Hepatocyte (in vitro differentiated cells): ENCODE data around the gene GIPC1. TPM values are rescaled to one million over a fixed set of nuclear protein-coding genes. Genes with fewer than 3 reads are reported as not detected.

Source experiments
- DNase-seq: peaks from one replicate; pipeline ENCODE4 v3.0.0-alpha.2; 2016; ENCODE audit warnings: low spot score
- H2AFZ ChIP-seq: fragments of 200-600 bp; sonication (generic); 2 replicates; pipeline ENCODE4 v1.6.0; 2016; ENCODE audit warnings: antibody characterized with exemption, mild to moderate bottlenecking
- H3K27ac ChIP-seq: fragments of 200-600 bp; sonication (generic); 2 replicates; pipeline ENCODE4 v1.5.1; 2016; ENCODE audit warnings: mild to moderate bottlenecking
- H3K27me3 ChIP-seq: fragments of 200-600 bp; sonication (generic); 2 replicates; pipeline ENCODE4 v1.6.1; 2016
- H3K36me3 ChIP-seq: fragments of 200-600 bp; sonication (generic); replicated peaks from 2 replicates; pipeline ENCODE4 v1.5.1; 2016; ENCODE audit warnings: low read depth; ENCODE audit not compliant: insufficient read depth
- H3K4me1 ChIP-seq: fragments of 200-600 bp; sonication (generic); 2 replicates; pipeline ENCODE4 v1.5.1; 2016; ENCODE audit warnings: mild to moderate bottlenecking, moderate library complexity; ENCODE audit not compliant: insufficient read depth
- H3K4me2 ChIP-seq: fragments of 200-600 bp; sonication (generic); 2 replicates; pipeline ENCODE4 v1.6.0; 2016
- H3K4me3 ChIP-seq: fragments of 200-600 bp; sonication (generic); 2 replicates; pipeline ENCODE4 v1.5.1; 2016; ENCODE audit warnings: mild to moderate bottlenecking
- H3K79me2 ChIP-seq: fragments of 200-600 bp; sonication (generic); 2 replicates; pipeline ENCODE4 v1.6.0; 2017; ENCODE audit warnings: mild to moderate bottlenecking
- H3K9me2 ChIP-seq: fragments of 200-600 bp; sonication (generic); replicated peaks from 2 replicates; pipeline ENCODE4 v1.6.0; 2017; ENCODE audit warnings: mild to moderate bottlenecking; ENCODE audit not compliant: insufficient read depth
- H3K9me3 ChIP-seq: fragments of 200-600 bp; sonication (generic); 2 replicates; pipeline ENCODE4 v1.5.1; 2016; ENCODE audit warnings: low read depth, mild to moderate bottlenecking
- H4K20me1 ChIP-seq: fragments of 200-600 bp; sonication (generic); 2 replicates; pipeline ENCODE4 v1.6.0; 2016; ENCODE audit warnings: mild to moderate bottlenecking; ENCODE audit not compliant: insufficient read depth, poor library complexity, severe bottlenecking
- EZH2 ChIP-seq: fragments of 200-600 bp; sonication (generic); IDR thresholded peaks from 2 replicates; pipeline ENCODE4 v1.6.1; 2016; ENCODE audit warnings: antibody characterized with exemption, mild to moderate bottlenecking, borderline replicate concordance
- EZH2phosphoT487 ChIP-seq: fragments of 200-600 bp; sonication (generic); IDR thresholded peaks from one replicate; pipeline ENCODE4 v1.6.1; 2018; ENCODE audit warnings: antibody characterized with exemption, mild to moderate bottlenecking, low read depth, moderate library complexity; ENCODE audit not compliant: unreplicated experiment, severe bottlenecking
- WGBS: methylation state at CpG from one replicate; pipeline ENCODE4 v1.1.6; 2016; ENCODE audit warnings: low lambda C conversion rate; ENCODE audit errors: missing lambda C conversion rate; 5-methylcytosine and 5-hydroxymethylcytosine counted together
- polyA plus RNA-seq: library from polyadenylated mRNA; unstranded; fragments of >200 nt; fragmentation: Nextera tagmentation; extraction: Ambion mirVana; gene quantifications from 2 replicates; pipeline ENCODE4 v1.2.1, GENCODE V29; 2016
- total RNA-seq: library from RNA; depleted of rRNA; stranded (reverse); fragments of >200 nt; gene quantifications from 2 replicates; pipeline ENCODE4 v1.2.3, GENCODE V29; 2014
- TF ChIP-seq, protein P1 (sequence below): fragments of 200-600 bp; sonication (generic); IDR thresholded peaks from 2 replicates; pipeline ENCODE4 v1.5.1; 2016; ENCODE audit warnings: antibody characterized with exemption, mild to moderate bottlenecking; ENCODE audit not compliant: poor library complexity

Gene GIPC1
- total and polyA plus RNA-seq, 2 experiments from 2014 or later: 127 to 186 TPM

DNA sequence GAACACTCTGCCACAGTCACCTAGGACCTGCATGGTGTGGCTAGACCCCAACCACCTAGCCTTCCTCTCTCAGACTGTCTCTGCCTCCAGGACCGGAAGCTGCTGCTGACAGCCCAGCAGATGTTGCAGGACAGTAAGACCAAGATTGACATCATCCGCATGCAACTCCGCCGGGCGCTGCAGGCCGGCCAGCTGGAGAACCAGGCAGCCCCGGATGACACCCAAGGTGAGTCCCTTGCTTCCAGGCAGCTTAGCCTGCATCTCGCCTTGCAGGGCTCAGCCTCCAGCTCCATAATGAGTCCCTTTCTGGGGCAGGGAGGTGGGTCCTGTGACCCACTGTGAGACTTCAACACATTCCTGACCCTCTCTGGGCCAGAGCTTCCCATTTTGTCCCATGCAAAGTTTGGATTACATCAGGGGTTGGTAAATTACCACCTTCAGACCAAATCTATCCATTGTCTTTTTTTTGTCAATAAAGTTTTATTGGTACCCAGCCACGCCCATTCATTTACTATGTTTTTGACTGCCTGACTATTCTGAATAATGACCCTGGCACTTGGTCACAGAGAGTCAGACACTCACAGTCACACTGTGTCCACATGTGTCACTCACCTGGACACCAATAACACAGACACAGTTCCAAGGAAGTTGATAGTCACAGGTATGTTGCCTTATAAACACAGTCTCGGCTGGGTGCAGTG lies 49.4 kb downstream of the GIPC1 start:
- over 99% methylated on average over 10 of the region's 10 CpGs for WGBS
- no peak for TF ChIP-seq EZH2phosphoT487
- TF ChIP-seq, protein P1, sequence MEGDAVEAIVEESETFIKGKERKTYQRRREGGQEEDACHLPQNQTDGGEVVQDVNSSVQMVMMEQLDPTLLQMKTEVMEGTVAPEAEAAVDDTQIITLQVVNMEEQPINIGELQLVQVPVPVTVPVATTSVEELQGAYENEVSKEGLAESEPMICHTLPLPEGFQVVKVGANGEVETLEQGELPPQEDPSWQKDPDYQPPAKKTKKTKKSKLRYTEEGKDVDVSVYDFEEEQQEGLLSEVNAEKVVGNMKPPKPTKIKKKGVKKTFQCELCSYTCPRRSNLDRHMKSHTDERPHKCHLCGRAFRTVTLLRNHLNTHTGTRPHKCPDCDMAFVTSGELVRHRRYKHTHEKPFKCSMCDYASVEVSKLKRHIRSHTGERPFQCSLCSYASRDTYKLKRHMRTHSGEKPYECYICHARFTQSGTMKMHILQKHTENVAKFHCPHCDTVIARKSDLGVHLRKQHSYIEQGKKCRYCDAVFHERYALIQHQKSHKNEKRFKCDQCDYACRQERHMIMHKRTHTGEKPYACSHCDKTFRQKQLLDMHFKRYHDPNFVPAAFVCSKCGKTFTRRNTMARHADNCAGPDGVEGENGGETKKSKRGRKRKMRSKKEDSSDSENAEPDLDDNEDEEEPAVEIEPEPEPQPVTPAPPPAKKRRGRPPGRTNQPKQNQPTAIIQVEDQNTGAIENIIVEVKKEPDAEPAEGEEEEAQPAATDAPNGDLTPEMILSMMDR: no peak
- no peak for TF ChIP-seq EZH2

DNA sequence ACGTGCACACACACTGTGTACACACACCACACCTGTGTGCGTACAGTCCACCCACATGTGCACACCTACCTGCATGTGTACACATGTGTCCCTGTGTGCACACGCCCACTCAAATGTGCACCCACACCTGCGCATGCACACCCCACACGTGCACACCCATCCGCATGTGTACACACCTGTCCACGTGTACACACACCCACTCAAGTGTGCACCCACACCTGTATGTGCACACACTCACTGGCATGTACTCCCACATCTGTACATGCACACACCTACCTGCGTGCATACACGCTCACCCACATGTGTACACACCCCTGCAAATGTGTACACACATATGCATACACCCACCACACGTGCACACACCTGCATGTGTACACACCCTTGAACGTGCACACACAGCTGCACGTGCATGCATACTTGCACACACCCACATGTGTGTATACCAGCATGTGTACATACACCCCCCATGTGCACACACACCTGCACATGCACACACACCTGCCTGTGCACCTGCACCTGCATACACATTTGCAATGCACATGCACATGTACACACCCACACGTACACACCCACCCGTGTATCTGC lies 52.2 kb downstream of the GIPC1 start:
- Histone ChIP-seq H3K36me3 (no peaks in the 10 kb centered on the region), H3K79me2 (peaks cover 14% of the 10 kb centered on the region), H3K4me2 (no peak overlapping the region), H4K20me1 (no peaks in the 10 kb centered on the region), H3K9me3 (no peaks in the 10 kb centered on the region), H3K4me3 (no peak overlapping the region), H2AFZ (no peak overlapping the region), H3K4me1 (no peaks in the 10 kb centered on the region), H3K27ac (no peak overlapping the region), H3K27me3 (no peaks in the 10 kb centered on the region), H3K9me2 (no peaks in the 10 kb centered on the region)
- DNase-seq: no peak
- 97% methylated on average over 14 of the region's 14 CpGs for WGBS
- no peak for TF ChIP-seq EZH2phosphoT487

More for the DNA sequence above, 49.4 kb downstream of the GIPC1 start:
- Histone ChIP-seq H3K4me2 (no peak overlapping the region), H3K9me2 (no peaks in the 10 kb centered on the region), H3K4me1 (no peaks in the 10 kb centered on the region), H3K27ac (no peak overlapping the region), H3K4me3 (no peak overlapping the region), H3K9me3 (no peaks in the 10 kb centered on the region), H2AFZ (no peak overlapping the region), H4K20me1 (no peaks in the 10 kb centered on the region), H3K36me3 (no peaks in the 10 kb centered on the region), H3K27me3 (no peaks in the 10 kb centered on the region), H3K79me2 (no peaks in the 10 kb centered on the region)
- DNase-seq: no peak

DNA sequence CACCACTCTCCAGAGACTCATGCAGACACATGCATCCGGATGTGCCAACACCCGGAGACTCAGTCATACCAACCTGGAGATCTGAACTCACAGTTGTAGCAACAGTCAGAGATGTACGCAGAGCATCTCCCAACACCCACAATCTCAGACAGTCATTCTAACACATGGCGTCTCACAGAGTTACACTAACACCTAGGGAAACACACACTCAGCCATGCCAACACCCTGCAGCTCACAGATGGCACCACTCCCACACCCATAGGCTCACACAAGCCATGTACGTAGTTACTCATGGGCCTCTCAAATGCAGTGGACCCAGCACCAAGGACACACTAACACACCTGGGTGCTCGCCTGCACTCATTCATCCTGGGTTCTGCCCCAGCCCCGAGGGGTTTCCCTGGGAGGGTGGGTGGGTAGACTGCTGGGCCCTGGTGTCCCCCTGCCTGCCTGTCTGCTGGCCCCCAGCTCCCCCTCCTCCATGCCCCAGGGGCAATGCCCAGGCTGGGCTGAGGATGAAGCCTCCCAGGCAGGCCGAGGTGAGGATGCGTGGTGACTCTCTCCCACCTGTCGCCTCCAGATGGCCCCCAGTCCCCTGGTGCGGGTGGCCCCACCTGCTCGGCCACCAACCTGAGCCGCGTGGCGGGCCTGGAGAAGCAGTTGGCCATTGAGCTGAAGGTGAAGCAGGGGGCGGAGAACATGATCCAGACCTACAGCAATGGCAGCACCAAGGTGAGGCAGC lies 52.9 kb downstream of the GIPC1 start:
- TF ChIP-seq, protein P1: no peak
- TF ChIP-seq EZH2 (no peak), EZH2phosphoT487 (no peak)
- no peaks in the 10 kb centered on the region for H3K9me2 ChIP-seq
- no peaks in the 10 kb centered on the region for H3K36me3 ChIP-seq
- no peak overlapping the region for H2AFZ ChIP-seq
- no peak for DNase-seq
- peaks cover 19% of the 10 kb centered on the region for H3K79me2 ChIP-seq
- H3K9me3 ChIP-seq: no peaks in the 10 kb centered on the region
- WGBS: 98% methylated on average over 12 of the region's 16 CpGs
- H3K4me2 ChIP-seq: no peak overlapping the region
- no peaks in the 10 kb centered on the region for H3K27me3 ChIP-seq
- no peak overlapping the region for H3K27ac ChIP-seq
- no peaks in the 10 kb centered on the region for H4K20me1 ChIP-seq
- no peak overlapping the region for H3K4me3 ChIP-seq
- H3K4me1 ChIP-seq: no peaks in the 10 kb centered on the region
